Pulmonary artery endothelial cell (primary cell): ENCODE data around the gene ENTPD7. TPM values are rescaled to one million over a fixed set of nuclear protein-coding genes. Genes with fewer than 3 reads are reported as not detected.
"Not testable (repeated sequence)": the region's sequence is repeated elsewhere in the genome, so short reads cannot be mapped to it uniquely, and the experiment has no call there.

Source experiments
- DNase-seq: peaks from one replicate; pipeline ENCODE4 v3.0.0-alpha.2; 2011; ENCODE audit warnings: low read depth, low spot score
- total RNA-seq: library from RNA; depleted of rRNA; stranded (reverse); fragments of >200 nt; gene quantifications from 2 replicates; pipeline ENCODE4 v1.2.3, GENCODE V29; 2014

ENTPD7 gene
- total RNA-seq, 1 donor from 2014 or later = 17.9 TPM

DNA sequence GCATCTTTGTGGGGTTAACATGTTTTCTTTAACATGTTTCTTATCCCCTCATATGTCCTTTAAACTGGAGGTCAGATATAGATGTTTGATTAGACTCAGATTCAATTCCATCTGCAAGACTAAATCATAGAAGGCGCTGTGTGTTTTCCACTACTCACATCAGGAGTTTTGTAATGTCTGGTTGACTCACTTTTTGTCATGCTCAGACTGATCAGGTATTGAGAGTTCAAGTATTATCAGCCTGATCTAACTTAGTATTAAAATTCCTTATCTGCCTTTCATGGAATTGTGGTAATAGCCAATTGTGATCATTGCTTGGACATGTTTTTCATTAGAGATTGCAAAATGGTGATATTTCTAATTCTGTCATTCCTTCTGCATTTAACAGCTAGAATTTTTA is 30.2 kb downstream of the ENTPD7 start:
- no peak for DNase-seq

- DNase-seq = no peak
Observed at GRCh38 chr10:99693933-99694583, 34.7 kb downstream of the ENTPD7 start.

DNA sequence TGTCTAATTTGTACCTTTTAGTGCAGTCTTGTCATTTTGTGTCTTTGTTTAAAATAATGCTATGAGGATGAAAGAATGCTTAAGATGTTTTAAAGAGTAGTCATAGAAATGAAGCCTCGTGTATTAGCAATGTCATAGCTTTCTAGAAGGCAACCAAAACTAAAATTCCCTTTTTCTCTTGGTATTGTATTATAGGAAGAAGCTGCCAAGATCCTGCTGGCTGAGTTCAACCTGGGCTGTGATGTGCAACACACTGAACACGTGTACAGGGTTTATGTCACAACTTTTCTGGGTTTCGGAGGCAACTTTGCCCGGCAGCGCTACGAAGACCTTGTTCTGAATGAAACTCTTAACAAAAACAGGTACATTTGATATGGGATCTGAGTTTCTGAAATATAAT is 36.5 kb downstream of the ENTPD7 start:
- DNase-seq = no peak

GRCh38 chr10:99698504-99699080 is 39.3 kb downstream of the ENTPD7 start:
- no peak for DNase-seq

GRCh38 chr10:99700649-99701048 is 41.3 kb downstream of the ENTPD7 start:
- DNase-seq = no peak

- no peak for DNase-seq
Observed at GRCh38 chr10:99708428-99709012, 49.2 kb downstream of the ENTPD7 start.

GRCh38 chr10:99709480-99710229 is 50.3 kb downstream of the ENTPD7 start:
- DNase-seq = no peak

GRCh38 chr10:99711129-99711719 is 51.9 kb downstream of the ENTPD7 start:
- peak; percentile 13 for DNase-seq

- DNase-seq = no peak
Observed at GRCh38 chr10:99714446-99714845, 55.1 kb downstream of the ENTPD7 start.

GRCh38 chr10:99720387-99720786 is 61.1 kb downstream of the ENTPD7 start:
- no peak for DNase-seq

- no peak for DNase-seq
Observed at GRCh38 chr10:99730026-99730425, 70.7 kb downstream of the ENTPD7 start.

GRCh38 chr10:99731306-99732032 is 72.2 kb downstream of the ENTPD7 start:
- DNase-seq = no peak

DNA sequence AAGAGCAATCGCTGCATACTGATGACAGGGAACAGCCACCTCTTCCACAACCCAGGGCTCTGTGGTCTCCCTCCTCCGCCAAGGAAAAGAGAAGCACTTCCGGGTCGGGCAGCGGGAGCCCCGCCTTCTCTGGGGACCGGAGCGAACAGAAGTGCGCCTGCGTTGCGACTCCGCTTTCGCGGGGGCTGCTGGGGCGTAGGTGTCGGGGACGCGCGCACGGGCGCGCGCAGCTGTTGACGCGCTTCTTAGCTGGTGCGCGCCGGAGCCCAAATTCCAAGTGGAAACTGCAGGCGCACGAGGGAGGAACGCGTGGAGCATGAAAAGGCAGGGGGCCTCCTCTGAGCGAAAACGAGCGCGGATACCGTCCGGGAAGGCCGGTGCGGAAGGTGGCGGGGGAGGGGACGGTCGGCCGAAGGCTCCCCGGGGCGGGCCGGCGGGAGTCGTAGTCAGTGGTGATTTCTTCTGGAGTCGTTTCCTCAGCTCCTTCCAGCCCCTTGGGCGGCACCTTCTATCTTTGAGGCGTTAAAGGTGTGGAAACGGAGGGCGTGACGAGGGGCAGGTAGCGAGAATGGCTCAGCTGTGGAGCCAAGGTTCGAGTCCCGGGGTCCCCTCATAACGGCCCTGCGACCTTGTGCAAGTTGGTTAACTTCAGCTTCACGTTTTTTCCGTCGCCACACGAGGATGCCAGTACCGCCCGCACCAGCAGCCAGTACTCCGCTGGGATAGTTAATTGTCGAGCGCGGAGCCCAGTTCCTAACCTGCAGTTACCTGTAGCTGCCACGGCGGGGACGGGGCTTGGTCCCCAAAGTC is 72.9 kb downstream of the ENTPD7 start, which contains the start of the genes COX15 and CUTC:
COX15 (minus strand) TSS at position 95 of the 810 bp plus-strand sequence; CDS start at position 17, 78 bp downstream.
CUTC (plus strand) TSS at position 202 of the 810 bp plus-strand sequence; CDS start at position 317, 115 bp downstream.
- DNase-seq = peak; percentile 88

GRCh38 chr10:99733366-99733765 is 74.1 kb downstream of the ENTPD7 start:
- DNase-seq = no peak

DNA sequence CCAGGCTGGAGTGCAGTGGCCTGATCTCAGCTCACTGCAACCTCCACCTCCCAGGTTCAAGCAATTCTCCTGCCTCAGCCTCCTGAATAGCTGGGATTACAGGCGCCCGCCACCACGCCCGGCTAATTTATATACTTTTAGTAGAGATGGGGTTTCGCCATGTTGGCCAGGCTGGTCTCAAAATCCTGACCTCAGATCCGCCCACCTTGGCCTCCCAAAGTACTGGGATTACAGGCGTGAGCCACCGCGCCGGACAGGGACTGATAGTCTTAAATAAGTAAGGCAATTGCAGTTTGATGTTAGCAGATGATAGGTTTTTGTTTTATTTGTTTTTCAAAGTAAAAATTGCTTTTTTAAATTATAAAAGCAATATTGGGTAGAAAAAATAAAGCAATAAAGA is 74.8 kb downstream of the ENTPD7 start:
- DNase-seq = not testable (repeated sequence)

DNA sequence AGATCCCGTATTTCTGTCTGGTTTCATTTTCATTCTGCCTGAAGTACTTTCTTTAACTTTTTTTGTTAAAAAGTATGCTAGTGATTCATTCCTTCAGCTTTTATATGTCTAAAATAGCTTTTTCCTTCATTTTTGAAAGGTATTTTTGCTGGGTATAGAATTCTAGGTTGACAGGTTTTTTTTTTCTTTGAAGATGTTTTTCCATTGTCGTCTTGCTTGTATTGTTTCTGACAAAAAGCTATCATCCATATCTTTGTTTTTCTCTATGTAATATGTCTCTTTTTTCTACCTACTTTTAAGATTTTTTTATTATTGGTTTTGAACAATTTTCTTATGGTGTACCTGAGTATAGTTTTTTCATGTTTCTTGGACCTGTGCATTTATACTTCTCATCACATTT is 81.0 kb downstream of the ENTPD7 start:
- DNase-seq = no peak

DNA sequence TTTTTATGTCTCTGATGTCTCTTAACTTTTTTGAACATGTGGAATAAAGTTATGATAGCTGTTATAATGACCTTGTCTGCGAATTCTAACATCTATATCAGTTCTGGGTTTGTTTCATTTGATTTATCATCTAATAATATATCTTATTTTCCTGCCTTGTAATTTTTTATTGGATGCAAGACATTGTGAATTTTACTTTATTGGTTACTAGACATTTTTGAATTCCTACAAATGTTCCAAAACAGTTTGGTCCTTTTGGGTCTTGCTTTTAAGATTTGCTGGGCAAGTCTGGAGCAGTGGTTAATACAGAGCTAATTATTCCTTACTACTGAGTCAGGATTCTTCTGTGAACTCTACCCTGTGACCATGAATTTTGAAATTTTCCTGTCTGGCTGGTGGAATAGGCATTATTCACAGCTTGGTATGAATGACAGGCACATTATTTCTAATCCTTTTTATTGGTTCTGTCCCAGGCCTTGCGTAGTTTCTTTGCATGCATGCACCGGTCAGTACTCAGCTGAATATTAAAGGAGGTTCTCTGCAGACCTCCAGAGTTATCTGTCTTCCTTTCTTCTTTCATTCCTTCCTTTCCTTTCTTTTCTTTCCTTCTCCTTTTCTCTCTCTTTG is 81.7 kb downstream of the ENTPD7 start:
- DNase-seq = no peak

GRCh38 chr10:99742254-99742653 is 82.9 kb downstream of the ENTPD7 start:
- no peak for DNase-seq

- no peak for DNase-seq
Observed at GRCh38 chr10:99742701-99743100, 83.4 kb downstream of the ENTPD7 start.

DNA sequence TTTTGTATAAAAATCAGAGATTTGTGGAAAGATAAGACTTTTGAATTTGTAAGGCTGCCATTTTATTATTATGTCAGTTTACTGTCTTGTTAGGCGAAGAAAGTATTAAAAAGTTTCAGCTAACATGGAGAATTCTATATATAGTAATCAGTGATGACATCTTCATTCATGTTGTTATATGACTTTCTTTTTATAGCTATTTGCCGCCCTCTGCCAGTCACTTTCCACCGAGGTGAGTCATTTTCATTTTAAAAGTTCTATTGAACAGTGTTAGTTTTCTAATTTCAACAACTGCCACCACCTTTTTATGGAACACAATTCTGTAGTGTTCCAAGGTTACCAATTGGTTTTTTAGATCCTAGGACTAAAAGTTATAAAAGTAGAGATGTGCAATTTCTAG is 84.5 kb downstream of the ENTPD7 start:
- DNase-seq = no peak
